Measurements from ENCODE around the gene GPR139.

The GPR139 gene

DNA sequence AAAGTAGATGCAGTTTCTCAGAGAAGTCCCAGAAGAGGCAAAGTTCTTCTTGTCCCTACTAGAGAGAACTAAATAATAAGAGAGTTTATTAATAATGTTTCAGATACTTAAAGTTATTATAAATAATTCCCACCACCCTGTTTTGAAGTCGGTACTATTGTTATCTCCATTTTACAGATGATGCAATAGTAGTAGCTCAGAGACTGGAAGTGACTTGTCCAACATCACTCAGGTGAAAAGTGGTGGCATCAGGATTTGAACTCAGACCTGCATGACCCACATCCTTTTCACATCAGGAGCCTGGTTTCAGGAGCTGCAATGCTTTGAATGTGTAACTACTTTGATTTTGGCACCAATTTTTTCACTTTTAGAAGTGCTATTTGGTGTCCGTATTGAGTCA lies 52.7 kb downstream of the GPR139 start:
- Histone ChIP-seq H3K4me2 (ENCODE audit: low read length, poor library complexity, severe bottlenecking) (no peak overlapping the region), H2AK5ac (ENCODE audit: low read length, severe bottlenecking) (no peak overlapping the region), H3K27me3 (ENCODE audit: control insufficient read depth in 1 of 2, insufficient read depth in 1 of 2, low read length in 2 of 2) (no peaks in the 10 kb centered on the region), H2BK120ac (ENCODE audit: low read depth, low read length) (no peak overlapping the region), H3K23ac (ENCODE audit: low read length in 2 of 2) (no peak overlapping the region), H3K79me1 (replicated peaks; ENCODE audit: low read length, poor library complexity, severe bottlenecking) (no peaks in the 10 kb centered on the region), H3K36me3 (ENCODE audit: control insufficient read depth in 1 of 2, insufficient read depth in 2 of 2, low read depth in 1 of 2, low read length in 2 of 2) (no peaks in the 10 kb centered on the region), H3K27ac (ENCODE audit: low read length, poor library complexity, severe bottlenecking) (no peak overlapping the region), H2BK15ac (ENCODE audit: low read depth, poor library complexity, severe bottlenecking) (no peak overlapping the region), H4K8ac (ENCODE audit: low read length) (no peak overlapping the region), H3K4ac (ENCODE audit: low read depth in 1 of 2, low read length in 2 of 2) (no peak overlapping the region), H3K9me3 (ENCODE audit: control insufficient read depth, low read length) (no peaks in the 10 kb centered on the region), H3K4me3 (ENCODE audit: insufficient read depth in 1 of 2, low read depth in 1 of 2, low read length in 2 of 2) (no peak overlapping the region), H3K4me1 (ENCODE audit: control insufficient read depth, insufficient read depth, low read depth, low read length) (no peaks in the 10 kb centered on the region), H3K9ac (ENCODE audit: low read length) (no peak overlapping the region), H2BK5ac (ENCODE audit: low read depth, low read length, poor library complexity, severe bottlenecking) (no peak overlapping the region), H3K14ac (ENCODE audit: low read length in 2 of 2) (no peak overlapping the region), H4K91ac (ENCODE audit: low read length) (no peak overlapping the region), H2AFZ (ENCODE audit: low read depth, low read length) (no peak overlapping the region), H2BK12ac (ENCODE audit: low read length in 2 of 2) (no peak overlapping the region), H3K18ac (ENCODE audit: low read depth in 1 of 2, low read length in 2 of 2) (no peak overlapping the region)
- 44% methylated on average over 1 of the region's 2 CpGs for WGBS
- no peak for DNase-seq

DNA sequence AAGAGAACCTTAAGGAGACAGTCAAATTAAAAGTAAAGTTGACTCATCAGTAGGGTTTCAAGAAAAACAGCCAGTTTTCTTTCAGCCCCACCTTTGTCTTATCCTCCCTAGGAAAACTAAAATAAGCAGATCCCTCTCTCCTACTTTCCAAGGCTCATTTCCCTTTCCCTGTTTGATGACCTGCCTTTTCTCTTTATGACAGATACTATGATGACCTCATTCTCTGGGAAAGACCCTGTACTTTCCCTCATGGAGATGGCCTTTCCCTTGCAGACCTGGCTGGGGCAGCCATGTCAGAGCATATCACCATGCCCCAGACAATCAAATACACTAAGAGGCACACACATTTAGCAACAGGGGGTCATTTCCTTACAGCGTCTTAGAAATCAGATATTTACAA lies 53.6 kb downstream of the GPR139 start:
- Histone ChIP-seq H3K9ac (ENCODE audit: low read length) (no peak overlapping the region), H2BK120ac (ENCODE audit: low read depth, low read length) (no peak overlapping the region), H3K36me3 (ENCODE audit: control insufficient read depth in 1 of 2, insufficient read depth in 2 of 2, low read depth in 1 of 2, low read length in 2 of 2) (no peaks in the 10 kb centered on the region), H3K4me1 (ENCODE audit: control insufficient read depth, insufficient read depth, low read depth, low read length) (no peaks in the 10 kb centered on the region), H2BK12ac (ENCODE audit: low read length in 2 of 2) (no peak overlapping the region), H3K79me1 (replicated peaks; ENCODE audit: low read length, poor library complexity, severe bottlenecking) (no peaks in the 10 kb centered on the region), H2BK5ac (ENCODE audit: low read depth, low read length, poor library complexity, severe bottlenecking) (no peak overlapping the region), H3K27ac (ENCODE audit: low read length, poor library complexity, severe bottlenecking) (no peak overlapping the region), H3K9me3 (ENCODE audit: control insufficient read depth, low read length) (no peaks in the 10 kb centered on the region), H3K4ac (ENCODE audit: low read depth in 1 of 2, low read length in 2 of 2) (no peak overlapping the region), H3K18ac (ENCODE audit: low read depth in 1 of 2, low read length in 2 of 2) (no peak overlapping the region), H3K4me2 (ENCODE audit: low read length, poor library complexity, severe bottlenecking) (no peak overlapping the region), H2AK5ac (ENCODE audit: low read length, severe bottlenecking) (no peak overlapping the region), H3K4me3 (ENCODE audit: insufficient read depth in 1 of 2, low read depth in 1 of 2, low read length in 2 of 2) (no peak overlapping the region), H3K14ac (ENCODE audit: low read length in 2 of 2) (no peak overlapping the region), H3K23ac (ENCODE audit: low read length in 2 of 2) (no peak overlapping the region), H2BK15ac (ENCODE audit: low read depth, poor library complexity, severe bottlenecking) (no peak overlapping the region), H2AFZ (ENCODE audit: low read depth, low read length) (no peak overlapping the region), H4K8ac (ENCODE audit: low read length) (no peak overlapping the region), H4K91ac (ENCODE audit: low read length) (no peak overlapping the region), H3K27me3 (ENCODE audit: control insufficient read depth in 1 of 2, insufficient read depth in 1 of 2, low read length in 2 of 2) (no peaks in the 10 kb centered on the region)
- no peak for DNase-seq
- WGBS, result 86% methylated on average over 1 of the region's 1 CpG

- DNase-seq, result no peak
- Histone ChIP-seq H3K79me1 (replicated peaks; ENCODE audit: low read length, poor library complexity, severe bottlenecking) (no peaks in the 10 kb centered on the region), H3K18ac (ENCODE audit: low read depth in 1 of 2, low read length in 2 of 2) (no peak overlapping the region), H3K4me3 (ENCODE audit: insufficient read depth in 1 of 2, low read depth in 1 of 2, low read length in 2 of 2) (no peak overlapping the region), H4K91ac (ENCODE audit: low read length) (no peak overlapping the region), H3K4ac (ENCODE audit: low read depth in 1 of 2, low read length in 2 of 2) (no peak overlapping the region), H3K23ac (ENCODE audit: low read length in 2 of 2) (no peak overlapping the region), H3K27ac (ENCODE audit: low read length, poor library complexity, severe bottlenecking) (no peak overlapping the region), H3K4me1 (ENCODE audit: control insufficient read depth, insufficient read depth, low read depth, low read length) (no peaks in the 10 kb centered on the region), H3K9me3 (ENCODE audit: control insufficient read depth, low read length) (no peaks in the 10 kb centered on the region), H2AFZ (ENCODE audit: low read depth, low read length) (no peak overlapping the region), H4K8ac (ENCODE audit: low read length) (no peak overlapping the region), H2AK5ac (ENCODE audit: low read length, severe bottlenecking) (no peak overlapping the region), H3K27me3 (ENCODE audit: control insufficient read depth in 1 of 2, insufficient read depth in 1 of 2, low read length in 2 of 2) (no peaks in the 10 kb centered on the region), H2BK12ac (ENCODE audit: low read length in 2 of 2) (no peak overlapping the region), H3K14ac (ENCODE audit: low read length in 2 of 2) (no peak overlapping the region), H3K36me3 (ENCODE audit: control insufficient read depth in 1 of 2, insufficient read depth in 2 of 2, low read depth in 1 of 2, low read length in 2 of 2) (no peaks in the 10 kb centered on the region), H2BK120ac (ENCODE audit: low read depth, low read length) (no peak overlapping the region), H2BK5ac (ENCODE audit: low read depth, low read length, poor library complexity, severe bottlenecking) (no peak overlapping the region), H3K4me2 (ENCODE audit: low read length, poor library complexity, severe bottlenecking) (no peak overlapping the region), H3K9ac (ENCODE audit: low read length) (no peak overlapping the region), H2BK15ac (ENCODE audit: low read depth, poor library complexity, severe bottlenecking) (no peak overlapping the region)
- 61% methylated on average over 4 of the region's 7 CpGs for WGBS
Observed at GRCh38 chr16:20016234-20016633, 57.5 kb downstream of the GPR139 start.

DNA sequence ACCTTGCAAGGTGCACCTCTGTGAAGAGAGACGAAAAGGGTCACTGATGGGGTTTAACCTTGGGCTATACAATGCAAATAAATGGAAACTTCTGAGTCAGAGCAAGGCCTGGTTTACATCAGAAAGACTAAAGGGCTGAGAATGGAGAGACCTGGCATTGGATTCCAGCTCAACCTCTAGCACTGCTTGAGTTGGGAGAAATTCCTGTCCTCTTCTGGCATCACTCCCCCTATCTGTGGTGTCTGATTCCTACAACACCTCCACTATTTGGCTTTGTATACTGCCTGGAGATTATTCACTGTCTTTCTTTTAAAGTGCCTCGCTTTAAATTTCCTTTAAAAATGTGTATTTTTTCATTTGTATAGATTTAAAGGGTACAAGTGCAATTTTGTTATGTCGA lies 68.8 kb downstream of the GPR139 start:
- no peak overlapping the region for H2AFZ ChIP-seq (ENCODE audit: low read depth, low read length)
- H3K14ac ChIP-seq (ENCODE audit: low read length in 2 of 2), result no peak overlapping the region
- no peak overlapping the region for H3K23ac ChIP-seq (ENCODE audit: low read length in 2 of 2)
- no peak overlapping the region for H3K4ac ChIP-seq (ENCODE audit: low read depth in 1 of 2, low read length in 2 of 2)
- H2BK12ac ChIP-seq (ENCODE audit: low read length in 2 of 2), result no peak overlapping the region
- no peaks in the 10 kb centered on the region for H3K9me3 ChIP-seq (ENCODE audit: control insufficient read depth, low read length)
- H3K18ac ChIP-seq (ENCODE audit: low read depth in 1 of 2, low read length in 2 of 2), result no peak overlapping the region
- H2AK5ac ChIP-seq (ENCODE audit: low read length, severe bottlenecking), result no peak overlapping the region
- no peak overlapping the region for H3K27ac ChIP-seq (ENCODE audit: low read length, poor library complexity, severe bottlenecking)
- H3K9ac ChIP-seq (ENCODE audit: low read length), result no peak overlapping the region
- no peaks in the 10 kb centered on the region for H3K4me1 ChIP-seq (ENCODE audit: control insufficient read depth, insufficient read depth, low read depth, low read length)
- no peak overlapping the region for H3K4me3 ChIP-seq (ENCODE audit: insufficient read depth in 1 of 2, low read depth in 1 of 2, low read length in 2 of 2)
- H3K27me3 ChIP-seq (ENCODE audit: control insufficient read depth in 1 of 2, insufficient read depth in 1 of 2, low read length in 2 of 2), result peaks cover 0 to 3% of the 10 kb centered on the region in 2 experiments
- H2BK15ac ChIP-seq (ENCODE audit: low read depth, poor library complexity, severe bottlenecking), result no peak overlapping the region
- H3K36me3 ChIP-seq (ENCODE audit: control insufficient read depth in 1 of 2, insufficient read depth in 2 of 2, low read depth in 1 of 2, low read length in 2 of 2), result no peaks in the 10 kb centered on the region
- no peak overlapping the region for H2BK5ac ChIP-seq (ENCODE audit: low read depth, low read length, poor library complexity, severe bottlenecking)
- H4K8ac ChIP-seq (ENCODE audit: low read length), result no peak overlapping the region
- 60% methylated on average over 3 of the region's 3 CpGs for WGBS
- H3K4me2 ChIP-seq (ENCODE audit: low read length, poor library complexity, severe bottlenecking), result no peak overlapping the region
- no peaks in the 10 kb centered on the region for H3K79me1 ChIP-seq (replicated peaks; ENCODE audit: low read length, poor library complexity, severe bottlenecking)
- DNase-seq, result no peak
- no peak overlapping the region for H2BK120ac ChIP-seq (ENCODE audit: low read depth, low read length)
- no peak overlapping the region for H4K91ac ChIP-seq (ENCODE audit: low read length)
